ENCODE results near the gene HASPIN. TPM values are rescaled to one million over a fixed set of nuclear protein-coding genes. Genes with fewer than 3 reads are reported as not detected.

Gene HASPIN
- total RNA-seq, result 10 to 100 TPM; 21.0 to 25.2 TPM

DNA sequence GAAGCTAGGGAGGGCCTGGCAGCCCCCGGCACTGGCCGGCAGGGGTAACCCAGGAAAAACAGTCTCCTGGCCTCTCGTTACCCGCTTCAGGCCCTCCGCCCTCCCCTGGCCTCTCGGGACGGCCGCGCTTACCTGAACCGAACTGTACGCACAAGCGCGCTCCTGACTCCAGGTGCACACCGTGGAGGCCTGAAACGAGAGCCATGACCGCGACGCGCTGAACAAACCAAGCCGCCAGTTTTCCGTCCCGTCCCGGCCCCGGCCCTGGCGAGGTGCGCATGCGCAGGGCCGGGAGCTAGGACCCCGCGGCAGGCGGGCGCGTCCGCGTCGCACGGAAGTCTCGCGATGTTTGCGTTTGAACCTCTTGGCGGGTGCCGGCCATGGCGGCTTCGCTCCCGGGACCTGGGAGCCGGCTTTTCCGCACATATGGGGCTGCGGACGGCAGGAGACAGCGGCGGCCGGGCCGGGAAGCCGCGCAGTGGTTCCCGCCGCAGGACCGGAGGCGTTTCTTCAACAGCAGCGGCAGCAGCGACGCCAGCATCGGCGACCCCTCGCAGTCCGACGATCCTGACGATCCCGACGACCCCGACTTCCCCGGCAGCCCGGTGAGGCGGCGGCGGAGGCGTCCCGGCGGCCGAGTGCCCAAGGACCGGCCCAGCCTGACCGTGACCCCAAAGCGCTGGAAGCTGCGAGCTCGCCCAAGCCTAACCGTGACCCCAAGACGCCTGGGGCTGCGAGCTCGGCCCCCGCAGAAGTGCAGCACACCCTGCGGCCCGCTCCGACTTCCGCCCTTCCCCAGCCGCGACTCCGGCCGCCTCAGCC lies at the start of gene HASPIN:
HASPIN (plus strand) TSS at position 348 of the 822 bp plus-strand sequence; CDS start at position 381, 33 bp downstream.
- Mint-ChIP-seq H3K4me1 (peaks cover 58% of the 10 kb centered on the region), H3K27ac (peak within 1 kb of the TSS; percentile 93), H3K4me3 (peak within 1 kb of the TSS; percentile 83), H3K9me3 (ENCODE audit: low read depth) (no peaks in the 10 kb centered on the region), H3K36me3 (ENCODE audit: low read depth) (peaks cover 67% of the 10 kb centered on the region), H3K27me3 (no peaks in the 10 kb centered on the region)
- ATAC-seq (peak; percentile 86), DNase-seq (peak; percentile 96)
- CTCF ChIA-PET, result interaction anchor here (0.7 to 2.8 kb wide), 11 partner anchors 8 to 123 kb away, joined by 3 to 22 read pairs (median 5); partner anchors contain the start of gene P2RX5
- intact Hi-C loops (cut with DNase I, micrococcal nuclease), result loop anchor here (1.0 to 10.0 kb wide), 16 partner anchors 12 to 1889 kb away; partner anchors contain the start of genes ATP2A3 (in 1 of the 2), CAMKK1 (in 1 of the 2), CTNS (in 1 of the 2) and CYB5D2 (in 1 of the 2)
- POLR2A ChIA-PET, result interaction anchor here (0.5 to 2.9 kb wide), 7 partner anchors 11 to 1184 kb away, joined by 3 to 13 read pairs (median 4); no protein-coding TSS in a partner anchor

DNA sequence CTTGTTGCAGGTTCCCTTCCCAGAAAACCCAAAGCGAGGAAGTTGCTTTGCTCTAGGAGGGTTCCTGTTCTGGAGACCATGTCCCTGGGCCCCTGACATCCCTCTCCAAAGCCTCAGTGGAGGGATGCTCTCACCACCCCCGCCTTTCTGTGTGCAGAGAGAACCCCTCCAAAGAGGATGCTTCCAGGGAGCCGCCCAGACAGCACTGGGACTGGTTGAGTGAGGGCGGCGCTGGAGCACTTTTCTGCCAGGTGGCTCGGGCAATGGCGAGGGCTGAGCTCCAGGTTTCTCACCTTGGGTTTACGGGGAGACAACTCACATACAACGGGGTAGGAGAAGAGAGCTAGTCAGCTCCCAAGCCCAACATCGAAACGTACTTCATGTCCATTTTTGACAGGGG lies 47.8 kb upstream of the HASPIN start:
- peaks cover 7% of the 10 kb centered on the region for H3K36me3 Mint-ChIP-seq (ENCODE audit: low read depth)
- no peaks in the 10 kb centered on the region for H3K9me3 Mint-ChIP-seq (ENCODE audit: low read depth)
- intact Hi-C loops (cut with DNase I, micrococcal nuclease), result no loop called here
- ChIA-PET POLR2A (no interaction called here), CTCF (interaction anchor here (0.7 to 1.2 kb wide), 2 partner anchors 32 to 62 kb away, joined by 3 read pairs; no protein-coding TSS in a partner anchor)
- H3K4me1 Mint-ChIP-seq, result peaks cover 5% of the 10 kb centered on the region
- DNase-seq (no peak), ATAC-seq (no peak)
- no peak overlapping the region for H3K27ac Mint-ChIP-seq
- H3K27me3 Mint-ChIP-seq, result no peaks in the 10 kb centered on the region
- no peak overlapping the region for H3K4me3 Mint-ChIP-seq

DNA sequence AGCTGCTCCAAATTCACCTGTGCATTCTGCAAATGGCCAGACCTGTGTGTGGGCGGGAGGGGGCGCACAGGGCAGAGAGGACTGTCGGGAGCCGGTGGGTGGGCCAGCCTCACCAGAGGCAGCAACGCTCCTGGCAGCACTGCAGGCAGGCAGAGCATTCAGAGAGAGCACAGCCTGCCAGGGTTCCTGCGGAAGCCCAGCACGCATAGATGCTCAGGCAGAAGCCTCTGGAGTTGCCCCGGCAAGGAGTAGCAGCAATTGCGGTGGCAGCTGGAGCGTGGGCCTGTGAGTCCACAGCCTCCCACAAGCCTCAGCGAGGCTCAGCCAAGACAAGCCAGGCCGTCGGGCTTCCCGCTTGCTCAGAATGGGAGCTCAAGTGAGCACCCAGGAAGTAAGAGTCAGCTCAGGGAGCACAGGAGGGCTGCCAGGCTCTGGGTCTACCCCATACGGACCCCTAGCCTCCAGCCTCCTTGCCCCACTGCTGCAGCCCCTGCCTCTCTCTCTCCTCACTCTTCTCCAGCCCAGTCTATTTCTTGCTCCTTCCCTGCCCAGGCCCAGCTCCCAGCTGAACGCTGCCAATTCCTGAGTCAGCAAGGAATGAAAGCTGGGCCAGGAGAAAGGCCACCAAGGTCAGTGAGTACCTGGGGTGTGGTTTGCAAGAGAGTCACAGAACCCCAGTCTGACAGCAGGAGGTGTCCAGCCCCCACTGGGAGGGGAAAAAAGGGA lies 45.4 kb upstream of the HASPIN start:
- H3K27ac Mint-ChIP-seq, result no peak overlapping the region
- POLR2A ChIA-PET, result no interaction called here
- intact Hi-C loops (cut with DNase I, micrococcal nuclease), result no loop called here

DNA sequence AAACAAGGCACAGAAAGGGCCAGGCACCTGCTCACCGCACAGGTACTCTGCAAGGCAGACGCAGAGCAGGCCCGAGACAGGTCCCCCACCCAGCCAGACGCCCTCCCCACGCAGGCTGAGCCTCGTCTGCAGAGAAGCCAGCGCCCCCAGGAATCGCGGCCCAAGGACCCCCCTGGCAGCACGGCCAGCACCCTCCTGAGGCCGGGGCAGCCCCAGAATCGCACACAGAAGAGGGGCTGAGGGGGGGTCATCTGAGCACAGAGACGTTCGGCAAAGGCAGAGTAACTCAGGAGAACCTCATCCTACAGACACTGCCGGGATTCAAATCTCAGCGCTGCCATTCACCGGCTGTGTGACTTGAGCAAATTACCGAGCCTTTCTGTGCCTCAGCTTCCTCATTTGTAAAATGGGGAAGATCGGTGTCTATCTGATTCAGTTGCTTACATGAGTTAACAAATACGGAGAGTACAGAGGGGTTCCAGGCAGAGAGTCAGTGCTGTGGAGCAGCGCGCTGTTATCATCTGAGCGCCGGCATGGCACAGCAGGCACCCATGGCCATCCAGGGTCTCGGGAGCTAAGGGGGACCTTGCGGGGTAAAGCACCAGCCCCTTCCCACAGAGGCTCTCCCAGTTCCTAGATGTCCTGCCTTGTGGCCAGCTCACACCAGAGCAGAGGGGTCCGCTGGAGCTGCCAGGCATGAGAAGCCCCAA lies 44.7 kb upstream of the HASPIN start:
- POLR2A ChIA-PET, result no interaction called here
- no peak for ATAC-seq
- intact Hi-C loops (cut with DNase I, micrococcal nuclease), result no loop called here

More for the DNA sequence above, 45.4 kb upstream of the HASPIN start:
- H3K9me3 Mint-ChIP-seq (ENCODE audit: low read depth), result no peaks in the 10 kb centered on the region
- CTCF ChIA-PET, result interaction anchor here (1.2 kb wide), 2 partner anchors 56 to 59 kb away, joined by 3 read pairs; no protein-coding TSS in a partner anchor
- H3K4me1 Mint-ChIP-seq, result peaks cover 9% of the 10 kb centered on the region
- peaks cover 9% of the 10 kb centered on the region for H3K36me3 Mint-ChIP-seq (ENCODE audit: low read depth)
- H3K4me3 Mint-ChIP-seq, result no peak overlapping the region
- H3K27me3 Mint-ChIP-seq, result no peaks in the 10 kb centered on the region
- ATAC-seq (no peak), DNase-seq (no peak)

DNA sequence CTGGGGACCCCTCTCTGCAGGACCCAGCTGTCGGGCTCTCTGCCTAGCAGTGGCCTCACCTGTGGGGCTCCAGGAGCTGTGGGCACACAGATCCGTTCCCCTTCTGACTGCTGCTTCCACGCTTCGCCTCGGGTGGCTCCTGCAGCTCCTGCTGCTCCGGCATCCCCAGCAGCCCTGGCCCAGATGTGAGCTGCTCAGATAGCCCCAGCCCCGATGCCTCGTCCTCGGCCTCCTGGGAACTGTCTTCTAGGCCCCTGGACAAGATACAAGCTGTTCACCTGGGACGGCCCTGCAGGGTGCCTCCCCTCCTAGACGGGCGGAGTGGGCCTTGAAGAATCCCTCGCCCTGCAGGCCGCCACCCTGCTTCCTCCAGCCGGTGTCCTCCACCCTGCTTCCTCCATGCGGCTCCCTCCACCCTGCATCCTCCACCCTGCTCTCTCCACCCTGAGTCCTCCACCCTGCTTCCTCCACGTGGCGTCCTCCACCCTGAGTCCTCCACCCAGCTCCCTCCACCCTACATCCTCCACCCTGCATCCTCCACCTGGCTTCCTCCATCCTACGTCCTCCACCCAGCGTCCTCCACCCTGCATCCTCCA lies 44.1 kb upstream of the HASPIN start:
- intact Hi-C loops (cut with DNase I, micrococcal nuclease), result no loop called here
- no peak for DNase-seq
- no peak for ATAC-seq
- CTCF ChIA-PET, result interaction anchor here (0.7 to 1.2 kb wide), 2 partner anchors 55 to 148 kb away, joined by 3 to 4 read pairs; no protein-coding TSS in a partner anchor
- Mint-ChIP-seq H3K9me3 (ENCODE audit: low read depth) (no peaks in the 10 kb centered on the region), H3K27me3 (no peaks in the 10 kb centered on the region), H3K27ac (no peak overlapping the region), H3K4me3 (no peak overlapping the region), H3K4me1 (peaks cover 10% of the 10 kb centered on the region), H3K36me3 (ENCODE audit: low read depth) (peaks cover 9% of the 10 kb centered on the region)
- POLR2A ChIA-PET, result no interaction called here

More for the DNA sequence above, 44.7 kb upstream of the HASPIN start:
- no peak overlapping the region for H3K27ac Mint-ChIP-seq
- no peak overlapping the region for H3K4me3 Mint-ChIP-seq
- no peak for DNase-seq
- peaks cover 10% of the 10 kb centered on the region for H3K4me1 Mint-ChIP-seq
- no peaks in the 10 kb centered on the region for H3K27me3 Mint-ChIP-seq
- no peaks in the 10 kb centered on the region for H3K9me3 Mint-ChIP-seq (ENCODE audit: low read depth)
- CTCF ChIA-PET, result interaction anchor here (1.2 kb wide), 2 partner anchors 56 to 59 kb away, joined by 3 read pairs; no protein-coding TSS in a partner anchor
- H3K36me3 Mint-ChIP-seq (ENCODE audit: low read depth), result peaks cover 9% of the 10 kb centered on the region

DNA sequence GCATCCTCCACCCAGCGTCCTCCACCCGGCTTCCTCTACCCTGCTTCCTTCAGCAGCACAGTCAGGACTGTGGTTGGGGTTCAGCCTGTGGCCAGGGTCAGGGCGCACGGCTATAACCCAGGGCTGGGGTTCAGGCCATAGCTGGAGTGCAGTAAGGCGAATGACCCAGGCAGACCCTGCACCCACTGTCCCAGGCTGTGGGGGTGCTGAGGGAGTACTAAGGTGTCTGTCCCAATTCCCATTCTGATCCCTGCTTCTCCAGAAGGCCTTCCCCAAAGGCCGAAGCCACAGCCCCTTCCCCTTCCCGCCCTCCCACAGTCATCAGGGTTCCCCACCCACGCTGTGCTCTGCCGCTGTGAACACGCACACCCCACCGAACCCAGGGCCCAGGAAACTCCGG lies 42.6 kb upstream of the HASPIN start:
- CTCF ChIA-PET, result no interaction called here
- intact Hi-C loops (cut with DNase I, micrococcal nuclease), result no loop called here
- POLR2A ChIA-PET, result no interaction called here
- no peaks in the 10 kb centered on the region for H3K27me3 Mint-ChIP-seq
- H3K36me3 Mint-ChIP-seq (ENCODE audit: low read depth), result peaks cover 11% of the 10 kb centered on the region
- no peak overlapping the region for H3K27ac Mint-ChIP-seq
- no peak for DNase-seq
- no peaks in the 10 kb centered on the region for H3K9me3 Mint-ChIP-seq (ENCODE audit: low read depth)
- ATAC-seq, result no peak
- H3K4me1 Mint-ChIP-seq, result peaks cover 10% of the 10 kb centered on the region
- H3K4me3 Mint-ChIP-seq, result no peak overlapping the region

DNA sequence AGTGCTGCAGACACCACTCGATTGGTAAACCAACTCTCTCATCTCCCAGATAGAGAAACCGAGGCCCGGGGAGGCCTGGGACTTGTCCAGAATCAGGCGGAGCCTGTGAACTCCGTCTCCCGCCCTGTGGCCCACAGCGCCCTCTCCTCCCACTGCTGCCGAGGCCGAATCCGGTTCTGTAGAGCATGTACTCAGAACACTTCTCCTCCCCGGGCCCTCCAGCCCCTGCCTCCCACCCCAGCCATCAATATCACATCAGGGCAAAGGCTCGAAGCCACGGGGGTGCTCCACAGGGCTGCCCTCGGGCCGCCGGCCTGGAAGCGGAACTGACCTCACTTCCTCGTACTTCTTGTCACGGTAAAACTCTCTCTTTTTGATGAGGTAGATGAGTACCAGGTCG lies 42.1 kb upstream of the HASPIN start:
- POLR2A ChIA-PET, result no interaction called here
- intact Hi-C loops (cut with DNase I, micrococcal nuclease), result no loop called here
- Mint-ChIP-seq H3K27ac (no peak overlapping the region), H3K4me3 (no peak overlapping the region), H3K4me1 (peaks cover 10% of the 10 kb centered on the region), H3K9me3 (ENCODE audit: low read depth) (no peaks in the 10 kb centered on the region), H3K27me3 (no peaks in the 10 kb centered on the region), H3K36me3 (ENCODE audit: low read depth) (peaks cover 11% of the 10 kb centered on the region)
- CTCF ChIA-PET, result no interaction called here
- no peak for ATAC-seq
- DNase-seq, result no peak

DNA sequence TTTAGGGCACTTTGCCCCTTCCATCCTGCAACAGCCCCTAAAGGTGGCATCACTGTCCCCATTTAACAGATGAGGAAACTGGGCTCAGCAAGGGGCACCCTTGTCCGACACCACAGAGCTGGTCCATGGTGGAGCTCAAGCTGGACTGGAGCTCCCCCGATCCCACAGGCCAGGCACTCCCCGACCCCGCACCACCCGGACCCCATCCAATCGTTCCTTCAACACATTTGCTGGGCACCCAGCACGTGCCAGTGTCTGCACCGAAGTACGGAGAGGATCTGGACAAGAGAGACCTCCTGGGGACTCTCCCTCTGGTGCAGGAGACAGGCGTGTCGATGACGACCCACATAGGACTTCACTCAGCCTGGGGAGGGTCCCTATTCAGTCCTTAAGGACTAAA lies 41.7 kb upstream of the HASPIN start:
- H3K36me3 Mint-ChIP-seq (ENCODE audit: low read depth), result peaks cover 11% of the 10 kb centered on the region
- H3K4me1 Mint-ChIP-seq, result peaks cover 10% of the 10 kb centered on the region
- H3K9me3 Mint-ChIP-seq (ENCODE audit: low read depth), result no peaks in the 10 kb centered on the region
- peak overlapping the region; percentile 4 for H3K27ac Mint-ChIP-seq
- H3K27me3 Mint-ChIP-seq, result no peaks in the 10 kb centered on the region
- ChIA-PET POLR2A (no interaction called here), CTCF (interaction anchor here (0.6 to 1.9 kb wide), 8 partner anchors 11 to 56 kb away, joined by 3 to 22 read pairs (median 3); partner anchors contain the start of genes HASPIN and P2RX5)
- ATAC-seq (no peak), DNase-seq (no peak)
- intact Hi-C loops (cut with DNase I, micrococcal nuclease), result loop anchor here (2.0 kb wide), 4 partner anchors 29 to 145 kb away; partner anchors contain the start of gene HASPIN (in 2 of the 2)
- H3K4me3 Mint-ChIP-seq, result no peak overlapping the region

DNA sequence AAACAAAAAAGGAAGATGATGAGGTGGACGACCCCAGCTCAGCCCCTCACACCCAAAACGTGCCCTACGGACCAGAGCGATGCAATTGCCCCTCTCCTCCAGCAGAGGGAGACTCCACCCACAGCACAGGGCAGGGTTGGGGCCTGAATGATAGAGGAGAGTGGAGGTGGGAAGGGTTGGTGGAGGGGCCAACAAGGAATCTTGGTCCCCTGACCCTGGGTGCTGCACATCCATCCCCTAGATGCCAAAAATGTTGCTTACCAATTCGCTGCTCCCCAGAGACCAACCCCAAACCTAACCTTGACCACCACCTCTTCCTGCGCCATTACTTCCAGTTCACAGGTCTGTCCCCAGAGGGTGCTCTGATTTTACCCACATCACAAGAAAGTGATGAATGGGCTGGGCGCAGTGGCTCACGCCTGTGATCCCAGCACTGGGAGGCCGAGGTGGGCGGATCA lies 40.6 kb upstream of the HASPIN start:
- Mint-ChIP-seq H3K36me3 (ENCODE audit: low read depth) (peaks cover 8% of the 10 kb centered on the region), H3K27ac (peak overlapping the region; percentile 39), H3K9me3 (ENCODE audit: low read depth) (no peaks in the 10 kb centered on the region), H3K27me3 (no peaks in the 10 kb centered on the region), H3K4me3 (no peak overlapping the region), H3K4me1 (peaks cover 10% of the 10 kb centered on the region)
- DNase-seq (peak; percentile 76), ATAC-seq (peak; percentile 96)
- intact Hi-C loops (cut with DNase I, micrococcal nuclease), result loop anchor here (2.0 kb wide), 4 partner anchors 28 to 144 kb away; partner anchors contain the start of gene HASPIN (in 2 of the 2)
- POLR2A ChIA-PET, result no interaction called here
- CTCF ChIA-PET, result interaction anchor here (0.6 to 1.9 kb wide), 15 partner anchors 13 to 225 kb away, joined by 3 to 22 read pairs (median 3); partner anchors contain the start of genes HASPIN, NCBP3 and P2RX5

DNA sequence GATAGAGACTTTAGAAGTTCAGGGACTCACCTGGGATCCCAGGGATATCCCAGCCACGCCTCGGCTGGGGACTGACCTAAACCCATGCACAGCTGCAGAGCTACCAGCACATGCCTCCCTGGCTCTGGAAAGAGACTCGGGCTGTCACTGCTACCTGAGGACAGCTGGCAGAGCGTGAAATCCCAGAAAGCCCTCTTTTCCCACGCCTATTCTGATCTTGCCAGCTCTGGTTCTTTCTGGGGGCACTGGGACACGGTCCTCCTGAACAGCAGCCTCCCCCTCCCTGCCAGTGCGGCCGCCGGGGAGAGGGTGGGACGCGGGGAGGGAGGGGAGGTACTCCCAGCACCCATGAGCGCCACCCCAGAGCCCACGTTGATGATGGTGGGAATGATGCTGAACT lies 38.5 kb upstream of the HASPIN start:
- no peaks in the 10 kb centered on the region for H3K9me3 Mint-ChIP-seq (ENCODE audit: low read depth)
- ATAC-seq, result no peak
- peaks cover 10% of the 10 kb centered on the region for H3K4me1 Mint-ChIP-seq
- intact Hi-C loops (cut with DNase I, micrococcal nuclease), result no loop called here
- CTCF ChIA-PET, result no interaction called here
- no peak for DNase-seq
- no peaks in the 10 kb centered on the region for H3K27me3 Mint-ChIP-seq
- H3K4me3 Mint-ChIP-seq, result no peak overlapping the region
- H3K36me3 Mint-ChIP-seq (ENCODE audit: low read depth), result peaks cover 14% of the 10 kb centered on the region
- POLR2A ChIA-PET, result no interaction called here
- H3K27ac Mint-ChIP-seq, result no peak overlapping the region
